Progenitor cell of endocrine pancreas (in vitro differentiated cells): ENCODE data around the gene ANKRD6. TPM values are rescaled to one million over a fixed set of nuclear protein-coding genes. Genes with fewer than 3 reads are reported as not detected.

ENCODE experiments used
- DNase-seq: peaks from one replicate; pipeline ENCODE4 v3.0.0; 2021; ENCODE audit warnings: low spot score; ENCODE audit not compliant: unreplicated experiment
- H3K27ac Mint-ChIP-seq: 2 replicates; pipeline ENCODE4 v1.8.0; 2021; ENCODE audit warnings: mild to moderate bottlenecking, moderate library complexity, mixed read lengths
- H3K27me3 Mint-ChIP-seq: 2 replicates; pipeline ENCODE4 v1.8.0; 2021; ENCODE audit warnings: mixed read lengths
- H3K36me3 Mint-ChIP-seq: 2 replicates; pipeline ENCODE4 v1.8.0; 2022; ENCODE audit warnings: mixed read lengths; ENCODE audit not compliant: insufficient read depth
- H3K4me1 Mint-ChIP-seq: 2 replicates; pipeline ENCODE4 v1.8.0; 2021; ENCODE audit warnings: low read depth, mixed read lengths
- H3K4me3 Mint-ChIP-seq: 2 replicates; pipeline ENCODE4 v1.8.0; 2021; ENCODE audit warnings: low read depth, mild to moderate bottlenecking, moderate library complexity, mixed read lengths
- H3K9me3 Mint-ChIP-seq: 2 replicates; pipeline ENCODE4 v1.8.0; 2021; ENCODE audit warnings: low read depth, mixed read lengths
- CTCF ChIP-seq: fragments of 200-600 bp; sonication (generic); IDR thresholded peaks from one replicate; pipeline ENCODE4 v1.5.0; 2021; ENCODE audit warnings: antibody characterized with exemption, mild to moderate bottlenecking; ENCODE audit not compliant: unreplicated experiment
- total RNA-seq: library from RNA; stranded (reverse); gene quantifications from 2 replicates; pipeline ENCODE4 v1.2.1, GENCODE V29; 2021

ANKRD6 gene
- total RNA-seq, 1 donor from 2014 or later = 32.4 TPM

GRCh38 chr6:89434150-89434499 is 1.2 kb downstream of the ANKRD6 start:
- no peak for DNase-seq
- Mint-ChIP-seq H3K4me1 (peaks cover 28% of the 10 kb centered on the region), H3K9me3 (no peaks in the 10 kb centered on the region), H3K27me3 (peaks cover 5% of the 10 kb centered on the region), H3K27ac (peak overlapping the region; percentile 63), H3K36me3 (no peaks in the 10 kb centered on the region), H3K4me3 (peak overlapping the region; percentile 83)
- TF ChIP-seq CTCF = no peak

GRCh38 chr6:89434954-89435353 is 2.0 kb downstream of the ANKRD6 start:
- no peak for DNase-seq
- H3K4me3 Mint-ChIP-seq = peak overlapping the region; percentile 63
- H3K27ac Mint-ChIP-seq = peak overlapping the region; percentile 3
- no peaks in the 10 kb centered on the region for H3K9me3 Mint-ChIP-seq
- H3K4me1 Mint-ChIP-seq = peaks cover 28% of the 10 kb centered on the region
- H3K36me3 Mint-ChIP-seq = no peaks in the 10 kb centered on the region
- no peak for TF ChIP-seq CTCF
- peaks cover 5% of the 10 kb centered on the region for H3K27me3 Mint-ChIP-seq

- H3K4me1 Mint-ChIP-seq = peaks cover 19% of the 10 kb centered on the region
- H3K9me3 Mint-ChIP-seq = no peaks in the 10 kb centered on the region
- H3K27me3 Mint-ChIP-seq = peaks cover 5% of the 10 kb centered on the region
- H3K36me3 Mint-ChIP-seq = no peaks in the 10 kb centered on the region
- TF ChIP-seq CTCF = no peak
- H3K27ac Mint-ChIP-seq = no peak overlapping the region
- no peak for DNase-seq
- no peak overlapping the region for H3K4me3 Mint-ChIP-seq
Observed at GRCh38 chr6:89436226-89436625, 3.3 kb downstream of the ANKRD6 start.

- peaks cover 5% of the 10 kb centered on the region for H3K27me3 Mint-ChIP-seq
- H3K4me1 Mint-ChIP-seq = peaks cover 19% of the 10 kb centered on the region
- no peaks in the 10 kb centered on the region for H3K9me3 Mint-ChIP-seq
- DNase-seq = no peak
- no peak for TF ChIP-seq CTCF
- H3K36me3 Mint-ChIP-seq = no peaks in the 10 kb centered on the region
- no peak overlapping the region for H3K27ac Mint-ChIP-seq
- no peak overlapping the region for H3K4me3 Mint-ChIP-seq
Observed at GRCh38 chr6:89438248-89438647, 5.3 kb downstream of the ANKRD6 start.

GRCh38 chr6:89439014-89439413 is 6.1 kb downstream of the ANKRD6 start:
- H3K4me3 Mint-ChIP-seq = no peak overlapping the region
- TF ChIP-seq CTCF = no peak
- DNase-seq = no peak
- H3K27me3 Mint-ChIP-seq = peaks cover 5% of the 10 kb centered on the region
- peaks cover 20% of the 10 kb centered on the region for H3K4me1 Mint-ChIP-seq
- H3K36me3 Mint-ChIP-seq = no peaks in the 10 kb centered on the region
- no peaks in the 10 kb centered on the region for H3K9me3 Mint-ChIP-seq
- no peak overlapping the region for H3K27ac Mint-ChIP-seq
